Measurements from ENCODE around the gene ADARB2. TPM values are rescaled to one million over a fixed set of nuclear protein-coding genes. Genes with fewer than 3 reads are reported as not detected.
"Not testable (repeated sequence)": the region's sequence is repeated elsewhere in the genome, so short reads cannot be mapped to it uniquely, and the experiment has no call there.

The ADARB2 gene
- total and polyA plus RNA-seq, 7 donors: 0.05 to 0.39 (median 0.15) TPM; not detected in 2

DNA sequence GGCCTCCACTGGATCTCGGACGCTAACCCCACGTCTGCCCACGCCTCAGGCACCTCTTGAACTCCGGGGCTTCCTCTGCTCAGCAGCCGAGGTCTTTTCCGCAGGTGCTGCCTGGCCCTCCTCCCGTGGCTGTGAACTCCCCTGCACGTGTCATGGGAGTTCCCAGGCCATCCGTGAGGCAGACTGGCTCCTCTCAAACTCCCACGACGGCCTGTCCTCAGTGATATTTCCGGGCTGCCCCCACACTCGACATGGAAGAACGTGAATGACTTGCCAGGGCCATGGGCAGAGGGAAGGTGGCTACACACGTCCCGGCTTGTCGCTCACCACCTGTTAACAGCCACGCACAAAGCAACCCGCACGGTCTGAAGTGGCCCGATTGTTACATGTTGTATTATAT is 110.9 kb downstream of the ADARB2 start:
- WGBS, 3 donors: 78 to 83% (median 79%) methylated on average over 21 to 22 of the region's 22 CpGs
- H3K27ac ChIP-seq: no peak overlapping the region
- no peaks in the 10 kb centered on the region for H3K36me3 ChIP-seq (ENCODE audit: insufficient read depth in 1 of 2, low read depth in 1 of 2)
- intact Hi-C loops (cut with DNase I): no loop called here
- TF ChIP-seq, protein P1, sequence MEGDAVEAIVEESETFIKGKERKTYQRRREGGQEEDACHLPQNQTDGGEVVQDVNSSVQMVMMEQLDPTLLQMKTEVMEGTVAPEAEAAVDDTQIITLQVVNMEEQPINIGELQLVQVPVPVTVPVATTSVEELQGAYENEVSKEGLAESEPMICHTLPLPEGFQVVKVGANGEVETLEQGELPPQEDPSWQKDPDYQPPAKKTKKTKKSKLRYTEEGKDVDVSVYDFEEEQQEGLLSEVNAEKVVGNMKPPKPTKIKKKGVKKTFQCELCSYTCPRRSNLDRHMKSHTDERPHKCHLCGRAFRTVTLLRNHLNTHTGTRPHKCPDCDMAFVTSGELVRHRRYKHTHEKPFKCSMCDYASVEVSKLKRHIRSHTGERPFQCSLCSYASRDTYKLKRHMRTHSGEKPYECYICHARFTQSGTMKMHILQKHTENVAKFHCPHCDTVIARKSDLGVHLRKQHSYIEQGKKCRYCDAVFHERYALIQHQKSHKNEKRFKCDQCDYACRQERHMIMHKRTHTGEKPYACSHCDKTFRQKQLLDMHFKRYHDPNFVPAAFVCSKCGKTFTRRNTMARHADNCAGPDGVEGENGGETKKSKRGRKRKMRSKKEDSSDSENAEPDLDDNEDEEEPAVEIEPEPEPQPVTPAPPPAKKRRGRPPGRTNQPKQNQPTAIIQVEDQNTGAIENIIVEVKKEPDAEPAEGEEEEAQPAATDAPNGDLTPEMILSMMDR (IDR thresholded peaks at IDR 0.05): no peak
- H3K27me3 ChIP-seq (ENCODE audit: insufficient read depth in 3 of 3, low read length in 2 of 3): peaks cover 0 to 5% (median 0%) of the 10 kb centered on the region in 3 donors
- ATAC-seq (no peak), DNase-seq (no peak)
- H3K9me3 ChIP-seq: peaks cover 2% of the 10 kb centered on the region
- H3K4me3 ChIP-seq: no peak overlapping the region
- no peaks in the 10 kb centered on the region for H3K4me1 ChIP-seq

DNA sequence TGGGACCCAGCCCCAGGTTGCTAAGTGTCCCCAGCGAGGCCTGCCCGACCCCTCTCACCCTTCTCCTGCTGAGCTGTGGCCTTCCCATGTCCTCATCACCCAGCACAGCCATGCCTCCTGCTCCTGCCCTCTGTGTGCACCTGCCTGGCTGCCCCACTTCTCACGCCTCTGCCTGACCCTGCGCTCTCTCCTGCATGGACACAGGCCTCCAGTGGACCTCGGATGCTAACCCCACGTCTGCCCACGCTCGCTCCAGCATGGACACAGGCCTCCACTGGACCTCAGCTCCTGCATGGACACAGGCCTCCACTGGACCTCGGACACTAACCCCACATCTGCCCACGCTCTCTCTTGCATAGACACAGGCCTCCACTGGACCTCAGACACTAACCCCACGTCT is 111.6 kb downstream of the ADARB2 start:
- WGBS, 3 donors: 85 to 93% (median 86%) methylated on average over 11 of the region's 11 CpGs
- H3K4me1 ChIP-seq: no peaks in the 10 kb centered on the region
- H3K9me3 ChIP-seq: peaks cover 2% of the 10 kb centered on the region
- DNase-seq (no peak), ATAC-seq (no peak)
- no peak overlapping the region for H3K4me3 ChIP-seq
- H3K27ac ChIP-seq: no peak overlapping the region
- peaks cover 0 to 3% (median 0%) of the 10 kb centered on the region in 3 donors for H3K27me3 ChIP-seq (ENCODE audit: insufficient read depth in 3 of 3, low read length in 2 of 3)
- H3K36me3 ChIP-seq (ENCODE audit: insufficient read depth in 1 of 2, low read depth in 1 of 2): no peaks in the 10 kb centered on the region
- TF ChIP-seq, protein P1 (IDR thresholded peaks at IDR 0.05): no peak
- intact Hi-C loops (cut with DNase I): no loop called here

DNA sequence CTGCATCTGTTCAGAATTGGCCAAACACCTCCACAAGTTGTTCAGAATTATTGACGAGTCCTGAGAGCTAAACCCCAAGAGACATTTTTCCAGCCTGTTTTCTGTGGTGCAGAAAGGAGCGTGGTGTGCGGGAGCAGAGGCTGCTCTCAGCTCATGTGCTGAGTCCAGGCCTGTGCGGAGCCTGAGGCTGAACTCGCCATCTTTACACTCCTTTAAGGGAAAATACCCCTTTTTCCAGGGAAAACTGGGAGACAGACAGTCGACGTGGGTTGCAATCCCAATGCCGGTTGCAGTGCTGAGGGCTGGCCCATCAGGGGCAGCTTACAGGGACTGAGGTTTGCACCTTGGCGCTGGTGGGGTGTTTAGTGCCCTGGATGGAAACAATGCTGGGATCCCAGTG is 112.2 kb downstream of the ADARB2 start:
- H3K27ac ChIP-seq: no peak overlapping the region
- H3K4me1 ChIP-seq: no peaks in the 10 kb centered on the region
- WGBS, 3 donors: 68 to 78% (median 77%) methylated on average over 9 of the region's 9 CpGs
- peaks cover 2% of the 10 kb centered on the region for H3K9me3 ChIP-seq
- peaks cover 0 to 3% (median 0%) of the 10 kb centered on the region in 3 donors for H3K27me3 ChIP-seq (ENCODE audit: insufficient read depth in 3 of 3, low read length in 2 of 3)
- ATAC-seq (no peak), DNase-seq (no peak)
- H3K36me3 ChIP-seq (ENCODE audit: insufficient read depth in 1 of 2, low read depth in 1 of 2): no peaks in the 10 kb centered on the region
- TF ChIP-seq, protein P1 (IDR thresholded peaks at IDR 0.05): no peak
- H3K4me3 ChIP-seq: no peak overlapping the region
- intact Hi-C loops (cut with DNase I): no loop called here

DNA sequence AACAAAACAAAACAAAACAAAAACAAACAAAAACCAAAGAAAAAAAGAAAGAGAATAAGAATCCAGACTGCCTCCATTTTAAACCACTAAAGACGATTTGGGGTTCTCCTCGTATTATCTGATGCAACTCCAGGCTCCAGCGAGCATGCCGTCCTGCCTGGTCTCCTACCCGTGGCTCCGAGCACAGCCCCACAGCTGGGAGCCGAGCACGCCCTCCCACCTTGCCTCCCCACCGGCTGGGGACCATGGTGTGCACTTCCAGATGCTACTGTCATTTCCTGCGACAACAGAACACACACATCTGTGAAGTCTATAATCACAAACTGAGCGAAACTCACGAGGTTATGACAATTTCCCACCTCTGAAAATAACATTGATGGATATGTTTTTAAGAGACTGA is 113.1 kb downstream of the ADARB2 start:
- DNase-seq: no peak
- H3K27ac ChIP-seq: no peak overlapping the region
- H3K36me3 ChIP-seq (ENCODE audit: insufficient read depth in 1 of 2, low read depth in 1 of 2): no peaks in the 10 kb centered on the region
- intact Hi-C loops (cut with DNase I): no loop called here
- peaks cover 5% of the 10 kb centered on the region for H3K9me3 ChIP-seq
- no peaks in the 10 kb centered on the region for H3K4me1 ChIP-seq
- TF ChIP-seq, protein P1 (IDR thresholded peaks at IDR 0.05): no peak
- no peak for ATAC-seq
- H3K27me3 ChIP-seq (ENCODE audit: insufficient read depth in 3 of 3, low read length in 2 of 3): peaks cover 0 to 3% (median 0%) of the 10 kb centered on the region in 3 donors
- 47 to 52% (median 51%) methylated on average over 12 of the region's 12 CpGs for WGBS, 3 donors
- no peak overlapping the region for H3K4me3 ChIP-seq

DNA sequence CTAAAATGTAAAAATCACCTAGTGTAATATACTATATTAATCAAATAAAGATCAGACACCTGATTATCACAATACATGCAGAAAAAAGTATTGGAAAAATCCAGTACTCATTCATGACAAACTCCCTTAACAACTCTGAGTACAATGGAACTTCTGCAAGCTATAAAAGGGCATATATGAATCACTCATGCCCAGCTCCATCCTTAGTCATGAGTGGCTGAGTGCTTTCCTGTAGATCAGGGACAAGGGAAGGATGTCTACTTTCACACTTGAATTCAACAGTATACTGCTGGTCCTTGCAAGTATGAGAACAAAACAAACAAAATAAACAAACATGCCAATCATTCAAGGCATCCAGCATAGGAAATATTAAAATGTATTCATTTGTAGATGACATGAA is 116.5 kb downstream of the ADARB2 start:
- no peaks in the 10 kb centered on the region for H3K4me1 ChIP-seq

DNA sequence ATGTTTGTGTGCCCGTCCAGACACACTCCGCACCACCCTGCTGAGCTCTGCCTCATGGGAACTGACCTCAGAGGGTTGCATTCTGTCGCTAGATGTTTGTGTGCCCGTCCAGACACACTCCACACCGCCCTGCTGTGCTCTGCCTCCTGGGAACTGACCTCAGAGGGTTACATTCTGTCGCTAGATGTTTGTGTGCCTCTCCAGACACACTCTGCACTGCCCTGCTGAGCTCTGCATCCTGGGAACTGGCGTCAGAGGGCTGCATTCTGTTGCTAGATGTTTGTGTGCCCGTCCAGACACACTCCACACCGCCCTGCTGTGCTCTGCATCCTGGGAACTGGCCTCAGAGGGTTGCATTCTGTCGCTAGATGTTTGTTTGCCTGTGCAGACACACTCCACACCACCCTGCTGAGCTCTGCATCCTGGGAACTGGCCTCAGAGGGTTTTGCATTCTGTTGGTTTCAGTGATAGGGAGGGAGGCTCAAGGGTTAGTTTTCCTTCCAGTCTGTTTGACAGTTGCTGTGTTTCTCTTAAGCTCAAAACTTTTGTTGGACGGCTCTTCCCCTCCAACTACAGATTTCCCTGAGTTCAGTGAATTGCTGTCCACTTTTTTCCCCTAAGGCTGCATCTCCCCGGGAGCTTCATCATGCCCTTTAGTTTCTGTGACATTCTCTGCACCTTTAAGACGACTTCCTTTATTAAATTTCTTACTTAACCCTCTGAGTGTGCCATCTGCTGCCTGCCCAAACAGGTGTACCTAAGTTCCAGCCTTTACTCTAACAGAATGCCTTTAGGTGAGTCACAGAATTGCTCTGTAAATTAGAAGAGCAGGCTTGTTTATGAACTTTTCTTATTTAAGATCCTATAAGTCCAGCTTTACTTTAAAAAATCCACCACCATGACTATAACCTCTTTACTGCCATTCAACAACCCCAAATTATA is 119.7 kb downstream of the ADARB2 start:
- WGBS, 3 donors: 22 to 25% (median 25%) methylated on average over 12 to 13 of the region's 13 CpGs
- H3K27me3 ChIP-seq (ENCODE audit: insufficient read depth in 3 of 3, low read length in 2 of 3); H3K4me3 ChIP-seq; intact Hi-C loops (cut with DNase I); ATAC-seq; H3K36me3 ChIP-seq (ENCODE audit: insufficient read depth in 1 of 2, low read depth in 1 of 2); H3K4me1 ChIP-seq; H3K27ac ChIP-seq; DNase-seq; H3K9me3 ChIP-seq: not testable (repeated sequence)

More for the DNA sequence above, 116.5 kb downstream of the ADARB2 start:
- intact Hi-C loops (cut with DNase I): no loop called here
- Histone ChIP-seq H3K27me3 (ENCODE audit: insufficient read depth in 3 of 3, low read length in 2 of 3) (no peaks in the 10 kb centered on the region), H3K9me3 (peaks cover 11% of the 10 kb centered on the region), H3K27ac (no peak overlapping the region), H3K4me3 (no peak overlapping the region), H3K36me3 (ENCODE audit: insufficient read depth in 1 of 2, low read depth in 1 of 2) (no peaks in the 10 kb centered on the region)
- ATAC-seq (no peak), DNase-seq (no peak)
- TF ChIP-seq, protein P1 (IDR thresholded peaks at IDR 0.05): no peak

DNA sequence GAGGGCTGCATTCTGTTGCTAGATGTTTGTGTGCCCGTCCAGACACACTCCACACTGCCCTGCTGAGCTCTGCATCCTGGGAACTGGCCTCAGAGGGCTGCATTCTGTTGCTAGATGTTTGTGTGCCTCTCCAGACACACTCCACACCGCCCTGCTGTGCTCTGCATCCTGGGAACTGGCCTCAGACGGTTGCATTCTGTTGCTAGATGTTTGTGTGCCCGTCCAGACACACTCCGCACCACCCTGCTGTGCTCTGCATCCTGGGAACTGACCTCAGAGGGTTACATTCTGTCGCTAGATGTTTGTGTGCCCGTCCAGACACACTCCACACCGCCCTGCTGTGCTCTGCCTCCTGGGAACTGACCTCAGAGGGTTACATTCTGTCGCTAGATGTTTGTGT is 120.6 kb downstream of the ADARB2 start:
- H3K27me3 ChIP-seq (ENCODE audit: insufficient read depth in 3 of 3, low read length in 2 of 3); H3K27ac ChIP-seq; H3K9me3 ChIP-seq; intact Hi-C loops (cut with DNase I); H3K4me3 ChIP-seq; ATAC-seq; H3K36me3 ChIP-seq (ENCODE audit: insufficient read depth in 1 of 2, low read depth in 1 of 2); H3K4me1 ChIP-seq; DNase-seq: not testable (repeated sequence)
- whole genome bisulfite sequencing, 3 donors: 29 to 45% (median 38%) methylated on average over 9 of the region's 9 CpGs
